Endothelial cell of umbilical vein (primary cell): ENCODE measurements around the gene GABRB2. TPM values are rescaled to one million over a fixed set of nuclear protein-coding genes. Genes with fewer than 3 reads are reported as not detected.

ENCODE experiments used
- BruUV-seq: library from RNA; stranded (reverse); fragments of 400-500 nt; replicated peaks from 2 replicates; lab custom pipeline; 2021; lab: Mats Ljungman, UMichigan
- CTCF ChIA-PET: fragments of 300-600, 350-600 bp; sonication (Branson Sonifier 250); formaldehyde crosslinking; loops from one replicate; lab custom pipeline; 2021; ENCODE audit warnings: antibody characterized with exemption, inconsistent platforms; lab: Charles Lee
- POLR2A ChIA-PET: fragments of 300-600, 350-600 bp; sonication (Branson Sonifier 250); formaldehyde crosslinking; loops from one replicate; lab custom pipeline; 2021; ENCODE audit warnings: antibody characterized with exemption, inconsistent platforms; lab: Charles Lee
- DNase-seq: peaks from one replicate; pipeline ENCODE4 v3.0.0-alpha.2; 2011; ENCODE audit warnings: low read depth, low spot score
- FAIRE-seq: peaks from 2 replicates; lab custom pipeline; 2011; peaks lifted over from hg19 to GRCh38; lab: Jason Lieb, UNC
- H2AFZ ChIP-seq: 2 replicates; pipeline ENCODE4 v1.6.0; 2012; ENCODE audit warnings: low read depth, low read length, control low read depth, inconsistent platforms
- H3K27ac ChIP-seq: 2 replicates; pipeline ENCODE4 v1.5.1; 2011; ENCODE audit warnings: low read depth, mild to moderate bottlenecking, control low read depth, low read length, moderate library complexity; ENCODE audit not compliant: insufficient read depth
- H3K27me3 ChIP-seq, 2 experiments: 2 replicates each; pipeline versions ENCODE4 v1.6.0 to v1.6.1; 2011; ENCODE audit warnings: low read length in 2 of 2, mixed read lengths in 1 of 2; ENCODE audit not compliant: control insufficient read depth in 2 of 2, insufficient read depth in 2 of 2
- H3K36me3 ChIP-seq, 2 experiments: 2 replicates in 1 of 2; 3 replicates in 1 of 2; pipeline ENCODE4 v1.5.1; 2011; ENCODE audit warnings: low read length in 2 of 2, mild to moderate bottlenecking in 1 of 2, moderate library complexity in 1 of 2; ENCODE audit not compliant: control insufficient read depth in 2 of 2, insufficient read depth in 2 of 2; ENCODE audit errors: extremely low read depth in 1 of 2
- H3K4me1 ChIP-seq: 3 replicates; pipeline ENCODE4 v1.5.1; 2011; ENCODE audit warnings: mild to moderate bottlenecking, low read length; ENCODE audit not compliant: control insufficient read depth, insufficient read depth; ENCODE audit errors: extremely low read depth
- H3K4me2 ChIP-seq: 2 replicates; pipeline ENCODE4 v1.6.1; 2011; ENCODE audit warnings: low read length, control low read depth, mixed read lengths; ENCODE audit not compliant: insufficient read depth
- H3K4me3 ChIP-seq, 3 experiments: fragments of 200-600 bp in 1 of 3; sonication (generic), shearing (Covaris generic) in 1 of 3; replicated peaks in 1 of 3; 2 replicates each; pipeline ENCODE4 v1.5.1; 2011 to 2016; ENCODE audit warnings: control low read depth in 3 of 3, low read length in 3 of 3, mild to moderate bottlenecking in 2 of 3, inconsistent platforms in 1 of 3, low read depth in 1 of 3, moderate library complexity in 1 of 3; ENCODE audit not compliant: insufficient read depth in 1 of 3
- H3K79me2 ChIP-seq: 2 replicates; pipeline ENCODE4 v1.6.0; 2012; ENCODE audit warnings: low read length, inconsistent platforms; ENCODE audit not compliant: control insufficient read depth, insufficient read depth
- H3K9ac ChIP-seq: replicated peaks from 2 replicates; pipeline ENCODE3; 2011; ENCODE audit warnings: low read length, control low read depth; ENCODE audit not compliant: insufficient read depth; ENCODE audit errors: extremely low read depth
- H3K9me1 ChIP-seq: replicated peaks from 3 replicates; pipeline ENCODE4 v1.6.0; 2011; ENCODE audit warnings: mild to moderate bottlenecking, low read length; ENCODE audit not compliant: control insufficient read depth, insufficient read depth; ENCODE audit errors: extremely low read depth
- H3K9me3 ChIP-seq: replicated peaks from 2 replicates; pipeline ENCODE4 v1.5.1; 2012; ENCODE audit warnings: low read length, inconsistent platforms; ENCODE audit not compliant: control insufficient read depth, insufficient read depth
- H4K20me1 ChIP-seq: replicated peaks from 2 replicates; pipeline ENCODE3; 2011; ENCODE audit warnings: mild to moderate bottlenecking, low read length; ENCODE audit not compliant: control insufficient read depth, insufficient read depth; ENCODE audit errors: extremely low read depth
- EZH2 ChIP-seq: IDR thresholded peaks from 2 replicates; pipeline ENCODE4 v1.6.1; 2012; ENCODE audit warnings: borderline replicate concordance, low read depth, mild to moderate bottlenecking, moderate library complexity, low read length, inconsistent platforms; ENCODE audit not compliant: severe bottlenecking
- FOS ChIP-seq: IDR thresholded peaks from 2 replicates; pipeline ENCODE4 v1.6.1; 2011; ENCODE audit warnings: mild to moderate bottlenecking, low read length, moderate library complexity, borderline replicate concordance; ENCODE audit not compliant: insufficient read depth
- GATA2 ChIP-seq: IDR thresholded peaks from 2 replicates; pipeline ENCODE4 v1.7.0; 2011; ENCODE audit warnings: low read depth, mild to moderate bottlenecking, moderate library complexity, mixed read lengths, low read length; ENCODE audit not compliant: insufficient read length, insufficient read depth
- JUN ChIP-seq: IDR thresholded peaks from 2 replicates; pipeline ENCODE4 v1.6.1; 2011; ENCODE audit warnings: borderline replicate concordance, low read depth; ENCODE audit not compliant: insufficient read length, insufficient read depth
- MYC ChIP-seq: IDR thresholded peaks from one replicate; pipeline ENCODE4 v1.6.1; 2011; ENCODE audit warnings: mild to moderate bottlenecking, low read depth, low read length
- POLR2A ChIP-seq: IDR thresholded peaks from 2 replicates; pipeline ENCODE4 v1.6.1; 2012; ENCODE audit warnings: low read depth, mild to moderate bottlenecking, control low read depth, low read length
- POLR2AphosphoS5 ChIP-seq: IDR thresholded peaks from 2 replicates; pipeline ENCODE4 v1.6.1; 2012; ENCODE audit warnings: low read depth, mild to moderate bottlenecking, control low read depth, low read length, moderate library complexity; ENCODE audit not compliant: insufficient read depth
- dilution Hi-C: fragments of 300-500 bp; cut with MboI; formaldehyde crosslinking; loops from one replicate; pipeline ENCODE4 v1.15.0; 2019; ENCODE audit warnings: low sequenced_read_pairs; ENCODE audit not compliant: extremely low pct_ligation_motif_present
- intact Hi-C: fragments of 100-400 bp; cut with micrococcal nuclease; formaldehyde crosslinking; loops from one replicate; pipeline ENCODE4 v1.10.0; 2022
- polyA plus RNA-seq, 4 experiments: library from polyadenylated mRNA; depleted of rRNA in 3 of 4; stranded (reverse) in 3 of 4; unstranded in 1 of 4; fragments of >200 nt; gene quantifications; 2 replicates each; pipeline versions ENCODE4 v1.2.1 to v1.2.3, GENCODE V29; 2011 to 2012; ENCODE audit warnings: missing spikeins in 1 of 4
- total RNA-seq: library from RNA; stranded (reverse); gene quantifications from 2 replicates; pipeline ENCODE4 v1.2.3, GENCODE V29; 2021
- TF ChIP-seq, protein P1 (sequence below), 2 donors: IDR thresholded peaks; 1 replicate in 1 of 2; 2 replicates in 1 of 2; pipeline ENCODE4 v1.5.1; 2011; ENCODE audit warnings: low read length in 2 of 2, mild to moderate bottlenecking in 2 of 2, moderate library complexity in 2 of 2, control low read depth in 1 of 2, inconsistent platforms in 1 of 2, low read depth in 1 of 2; ENCODE audit not compliant: insufficient read depth in 1 of 2; ENCODE audit errors: extremely low read depth in 1 of 2
- TF ChIP-seq, protein P2 (sequence below): IDR thresholded peaks from 2 replicates; pipeline ENCODE4 v1.6.1; 2011; ENCODE audit not compliant: insufficient read depth, insufficient read length

The GABRB2 gene
- total and polyA plus RNA-seq, 2 donors (not counting 3 experiments of a cell fraction or from before 2014, with no cell fraction given): not detected

GRCh38 chr5:161284445-161284844 is 262.1 kb downstream of the GABRB2 start:
- Histone ChIP-seq H3K36me3 (no peaks in the 10 kb centered on the region), H3K27me3 (no peaks in the 10 kb centered on the region), H3K4me2 (no peak overlapping the region), H2AFZ (no peak overlapping the region), H3K9ac (no peak overlapping the region), H4K20me1 (no peaks in the 10 kb centered on the region), H3K4me1 (no peaks in the 10 kb centered on the region), H3K9me3 (peaks cover 4% of the 10 kb centered on the region), H3K79me2 (no peaks in the 10 kb centered on the region), H3K4me3 (no peak overlapping the region), H3K9me1 (no peaks in the 10 kb centered on the region), H3K27ac (no peak overlapping the region)
- POLR2A ChIA-PET: no interaction called here
- DNase-seq (no peak), FAIRE-seq (no peak)
- intact Hi-C loops (no loop called here), dilution Hi-C loops (no loop called here)
- CTCF ChIA-PET: no interaction called here
- TF ChIP-seq, protein P1, sequence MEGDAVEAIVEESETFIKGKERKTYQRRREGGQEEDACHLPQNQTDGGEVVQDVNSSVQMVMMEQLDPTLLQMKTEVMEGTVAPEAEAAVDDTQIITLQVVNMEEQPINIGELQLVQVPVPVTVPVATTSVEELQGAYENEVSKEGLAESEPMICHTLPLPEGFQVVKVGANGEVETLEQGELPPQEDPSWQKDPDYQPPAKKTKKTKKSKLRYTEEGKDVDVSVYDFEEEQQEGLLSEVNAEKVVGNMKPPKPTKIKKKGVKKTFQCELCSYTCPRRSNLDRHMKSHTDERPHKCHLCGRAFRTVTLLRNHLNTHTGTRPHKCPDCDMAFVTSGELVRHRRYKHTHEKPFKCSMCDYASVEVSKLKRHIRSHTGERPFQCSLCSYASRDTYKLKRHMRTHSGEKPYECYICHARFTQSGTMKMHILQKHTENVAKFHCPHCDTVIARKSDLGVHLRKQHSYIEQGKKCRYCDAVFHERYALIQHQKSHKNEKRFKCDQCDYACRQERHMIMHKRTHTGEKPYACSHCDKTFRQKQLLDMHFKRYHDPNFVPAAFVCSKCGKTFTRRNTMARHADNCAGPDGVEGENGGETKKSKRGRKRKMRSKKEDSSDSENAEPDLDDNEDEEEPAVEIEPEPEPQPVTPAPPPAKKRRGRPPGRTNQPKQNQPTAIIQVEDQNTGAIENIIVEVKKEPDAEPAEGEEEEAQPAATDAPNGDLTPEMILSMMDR (IDR thresholded peaks at IDR 0.05; ENCODE audit: extremely low read depth in 1 of 2, insufficient read depth in 1 of 2, low read depth in 1 of 2, low read length in 2 of 2): no peak
- no TSS peak for BruUV-seq

- peaks cover 4% of the 10 kb centered on the region for H3K9me3 ChIP-seq
- intact Hi-C loops (no loop called here), dilution Hi-C loops (no loop called here)
- no TSS peak for BruUV-seq
- ChIA-PET POLR2A (no interaction called here), CTCF (no interaction called here)
- no peaks in the 10 kb centered on the region for H3K27me3 ChIP-seq
- H3K9me1 ChIP-seq: no peaks in the 10 kb centered on the region
- no peaks in the 10 kb centered on the region for H4K20me1 ChIP-seq
- TF ChIP-seq EZH2 (no peak), POLR2AphosphoS5 (no peak), JUN (no peak), GATA2 (no peak), FOS (no peak), POLR2A (no peak), MYC (no peak)
- TF ChIP-seq, protein P2, sequence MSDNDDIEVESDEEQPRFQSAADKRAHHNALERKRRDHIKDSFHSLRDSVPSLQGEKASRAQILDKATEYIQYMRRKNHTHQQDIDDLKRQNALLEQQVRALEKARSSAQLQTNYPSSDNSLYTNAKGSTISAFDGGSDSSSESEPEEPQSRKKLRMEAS: no peak
- TF ChIP-seq, protein P1 (IDR thresholded peaks at IDR 0.05; ENCODE audit: extremely low read depth in 1 of 2, insufficient read depth in 1 of 2, low read depth in 1 of 2, low read length in 2 of 2): no peak
- H3K36me3 ChIP-seq: no peaks in the 10 kb centered on the region
- DNase-seq (no peak), FAIRE-seq (no peak)
- H3K79me2 ChIP-seq: no peaks in the 10 kb centered on the region
- no peak overlapping the region for H2AFZ ChIP-seq
- H3K27ac ChIP-seq: no peak overlapping the region
- H3K4me1 ChIP-seq: no peaks in the 10 kb centered on the region
- H3K4me2 ChIP-seq: no peak overlapping the region
- no peak overlapping the region for H3K4me3 ChIP-seq
- H3K9ac ChIP-seq: no peak overlapping the region
Observed at GRCh38 chr5:161283296-161283695, 263.2 kb downstream of the GABRB2 start.
